Glomerular visceral epithelial cell (primary cell): ENCODE results near the gene CEP164.
A peak's percentile ranks its signal among the peaks of the same experiment; 100 is the strongest.

Source experiments
- DNase-seq: peaks from one replicate; pipeline ENCODE4 v3.0.0-alpha.2; 2016; ENCODE audit errors: extremely low spot score

Gene CEP164

GRCh38 chr11:117366248-117366647 lies 38.6 kb downstream of the CEP164 start:
- DNase-seq, result no peak

GRCh38 chr11:117366875-117367274 lies 39.2 kb downstream of the CEP164 start:
- no peak for DNase-seq

- no peak for DNase-seq
These were observed 41.9 kb downstream of the CEP164 start for GRCh38 chr11:117369534-117369933.

DNA sequence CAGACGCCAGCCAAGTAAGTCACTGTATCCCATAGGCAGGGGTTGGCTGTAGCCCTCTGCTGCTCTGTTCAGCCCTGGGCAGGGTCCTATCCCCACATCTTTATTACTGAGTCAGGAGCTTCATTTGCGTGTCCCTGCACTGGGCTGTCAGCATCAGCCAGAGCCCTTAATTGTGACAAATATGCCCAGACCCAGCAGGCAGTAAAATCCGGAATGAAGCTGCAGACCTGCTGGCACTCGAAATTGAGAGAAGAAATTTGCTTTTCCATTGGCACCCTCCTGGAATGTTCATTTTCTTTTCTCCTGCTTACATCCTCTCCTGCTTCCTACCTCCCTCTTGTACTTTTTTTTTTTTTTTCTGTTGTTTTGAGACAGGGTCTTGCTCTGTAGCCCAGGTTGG lies 43.8 kb downstream of the CEP164 start:
- no peak for DNase-seq

DNA sequence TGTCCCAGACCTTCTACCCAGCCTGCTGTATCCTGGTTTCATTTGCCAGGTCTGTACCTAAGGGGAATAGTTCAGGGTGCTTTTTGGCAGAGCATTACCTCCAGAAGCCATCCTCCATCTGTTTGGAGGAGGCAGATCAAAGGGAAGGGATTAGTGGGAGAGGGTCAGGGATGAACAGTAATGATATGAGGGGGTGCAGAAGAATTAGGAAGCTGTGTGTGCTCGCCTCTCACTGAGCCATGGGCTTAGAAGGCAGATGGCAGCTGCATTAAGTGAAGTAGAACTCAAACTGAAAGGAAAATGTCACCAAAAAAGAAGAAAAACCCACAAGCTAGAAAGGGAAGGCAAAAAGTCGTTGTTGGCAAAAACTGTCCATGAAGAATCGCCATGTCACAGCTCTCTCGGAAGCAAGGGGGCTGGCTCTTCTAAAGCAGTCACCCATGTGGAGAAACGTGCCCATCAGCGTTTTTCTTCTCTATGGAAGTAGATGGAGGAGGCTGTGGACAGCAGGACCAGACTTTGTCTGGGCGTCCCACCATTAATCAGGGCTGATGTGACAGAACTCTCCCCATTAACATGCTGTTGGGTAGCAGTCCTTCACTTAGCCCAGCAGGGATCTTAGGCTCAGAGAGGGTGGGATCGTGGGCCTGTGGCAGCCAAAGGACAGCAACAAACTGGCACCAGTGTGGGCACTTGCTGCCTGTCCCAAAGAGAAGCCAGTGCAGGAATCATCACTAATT lies 46.8 kb downstream of the CEP164 start:
- no peak for DNase-seq

GRCh38 chr11:117375960-117376359 lies 48.3 kb downstream of the CEP164 start:
- no peak for DNase-seq

GRCh38 chr11:117376517-117376916 lies 48.9 kb downstream of the CEP164 start:
- no peak for DNase-seq

DNA sequence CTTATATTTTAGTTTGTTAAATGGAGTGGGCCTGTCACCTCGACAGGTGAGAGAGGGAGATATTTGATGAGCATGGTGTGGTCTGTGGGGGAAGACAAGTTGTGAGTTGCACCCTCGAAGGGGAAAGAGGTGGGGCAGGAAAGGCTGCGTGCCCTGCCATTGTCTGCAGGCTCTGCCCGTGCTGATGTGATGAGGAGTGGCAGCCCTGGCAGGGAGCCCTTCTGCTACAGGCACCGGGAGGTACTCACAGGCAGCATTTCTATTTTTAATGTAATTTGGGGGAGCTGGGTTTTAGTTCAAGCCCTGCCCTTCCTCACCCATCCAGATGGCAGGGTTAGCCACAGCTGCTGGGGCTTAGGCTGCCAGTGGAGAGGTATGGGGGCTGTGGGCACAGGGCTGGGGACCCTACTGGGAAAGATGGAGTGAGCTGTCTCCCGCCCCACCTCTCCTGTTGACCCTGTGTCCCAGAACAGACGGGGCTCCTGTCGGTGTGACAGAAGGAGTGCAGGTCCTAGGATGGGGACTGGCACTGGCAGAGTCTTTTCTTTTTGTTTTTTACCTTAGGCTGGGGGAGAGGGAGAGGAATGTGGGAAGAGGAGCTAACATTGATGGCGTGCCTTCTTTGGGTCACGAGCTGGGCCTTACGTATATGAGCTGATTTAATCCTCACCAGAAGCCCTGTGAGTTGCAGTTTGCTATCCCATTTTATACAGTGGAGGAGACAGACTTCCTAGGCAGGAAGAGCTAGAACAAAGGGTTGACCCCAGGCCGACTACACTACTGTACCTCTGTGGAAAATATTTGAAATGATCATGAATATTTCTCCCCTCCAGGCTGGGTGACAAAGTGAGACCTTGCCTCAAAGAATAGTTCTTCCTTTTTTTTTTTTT lies 51.6 kb downstream of the CEP164 start:
- DNase-seq, result no peak

DNA sequence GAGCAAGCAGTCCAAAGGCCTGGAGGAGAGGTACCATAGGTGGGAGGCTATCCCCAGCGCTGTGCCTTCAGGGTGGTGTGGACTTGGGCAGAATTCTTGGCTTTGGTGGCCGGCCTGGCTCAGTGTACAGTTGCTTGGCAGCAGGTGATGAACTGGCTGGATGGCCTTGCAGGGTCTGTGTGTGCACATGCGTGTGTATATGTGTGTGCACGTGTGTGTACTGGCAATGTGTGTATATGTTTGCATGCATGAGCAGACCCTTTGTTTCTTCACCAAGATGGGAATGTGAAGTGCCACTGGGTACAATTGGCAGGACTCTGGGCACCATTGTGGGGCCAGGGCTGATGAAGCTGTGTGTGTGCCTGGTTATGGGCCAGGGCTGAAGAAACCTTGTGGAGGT lies 53.0 kb downstream of the CEP164 start:
- DNase-seq, result no peak

- DNase-seq, result no peak
These were observed 54.1 kb downstream of the CEP164 start for GRCh38 chr11:117381481-117382387.

- DNase-seq, result no peak
These were observed 55.1 kb downstream of the CEP164 start for GRCh38 chr11:117382746-117383145.

DNA sequence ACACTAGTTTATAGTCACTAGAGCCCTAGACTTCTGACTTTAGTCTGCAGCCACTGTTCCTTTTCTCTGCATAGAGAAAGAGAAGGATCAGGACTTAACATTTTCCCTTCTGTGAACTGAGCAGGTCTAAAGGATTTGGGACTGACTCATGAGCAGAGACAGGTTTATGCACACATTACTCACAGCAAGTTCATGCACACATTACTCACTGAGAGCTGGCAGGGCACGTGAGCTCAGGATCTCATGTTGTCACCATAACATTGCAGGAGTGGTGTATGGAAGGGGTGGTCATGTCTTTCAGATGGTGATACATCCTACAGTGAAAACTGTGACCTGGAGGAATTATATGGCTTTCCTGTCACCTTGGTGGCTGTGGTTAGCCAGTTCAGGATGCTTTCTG lies 56.4 kb downstream of the CEP164 start:
- DNase-seq, result peak; percentile 66

DNA sequence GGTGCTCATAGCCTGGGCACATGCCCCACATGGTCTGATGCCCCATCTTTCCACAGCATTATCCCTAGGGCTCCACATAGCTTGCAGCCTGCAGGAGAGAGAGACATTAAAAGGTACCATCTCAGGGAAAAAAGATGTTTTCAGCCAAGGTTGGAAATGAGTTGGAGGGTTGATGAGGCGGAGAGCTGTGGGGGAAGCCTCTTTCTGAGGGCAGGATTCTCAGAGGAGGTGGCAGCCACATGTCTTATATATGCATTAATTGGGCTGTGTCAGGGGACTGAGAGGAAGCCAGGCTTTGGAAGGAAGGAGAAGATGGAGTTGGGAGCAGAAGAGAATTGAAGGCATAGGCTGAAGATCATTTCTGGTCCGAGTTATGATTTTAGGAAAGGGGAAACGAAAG lies 57.8 kb downstream of the CEP164 start:
- no peak for DNase-seq

GRCh38 chr11:117385906-117386305 lies 58.3 kb downstream of the CEP164 start:
- no peak for DNase-seq

- DNase-seq, result no peak
These were observed 60.5 kb downstream of the CEP164 start for GRCh38 chr11:117387992-117388755.

- DNase-seq, result no peak
These were observed 63.1 kb downstream of the CEP164 start for GRCh38 chr11:117390743-117391142.

DNA sequence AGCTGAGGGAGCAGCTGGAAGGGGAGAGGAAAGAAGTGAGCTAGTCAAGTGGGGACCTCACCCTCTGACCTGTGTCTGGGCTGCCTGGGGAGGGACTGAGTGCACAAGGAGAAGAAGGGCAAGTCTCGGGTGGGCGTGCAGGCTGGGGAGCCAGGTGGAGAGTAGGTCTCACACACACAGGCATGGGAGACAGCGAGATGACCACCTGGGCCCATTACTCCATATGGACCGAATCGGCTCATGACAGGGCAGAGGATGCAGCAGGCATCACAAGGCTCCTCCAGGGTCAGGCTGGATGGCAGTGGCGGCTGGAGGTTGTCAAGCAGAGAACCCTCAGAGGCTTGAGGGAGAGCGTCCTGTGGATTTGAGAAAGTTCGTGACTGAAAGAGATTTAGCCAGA lies 63.5 kb downstream of the CEP164 start:
- no peak for DNase-seq

DNA sequence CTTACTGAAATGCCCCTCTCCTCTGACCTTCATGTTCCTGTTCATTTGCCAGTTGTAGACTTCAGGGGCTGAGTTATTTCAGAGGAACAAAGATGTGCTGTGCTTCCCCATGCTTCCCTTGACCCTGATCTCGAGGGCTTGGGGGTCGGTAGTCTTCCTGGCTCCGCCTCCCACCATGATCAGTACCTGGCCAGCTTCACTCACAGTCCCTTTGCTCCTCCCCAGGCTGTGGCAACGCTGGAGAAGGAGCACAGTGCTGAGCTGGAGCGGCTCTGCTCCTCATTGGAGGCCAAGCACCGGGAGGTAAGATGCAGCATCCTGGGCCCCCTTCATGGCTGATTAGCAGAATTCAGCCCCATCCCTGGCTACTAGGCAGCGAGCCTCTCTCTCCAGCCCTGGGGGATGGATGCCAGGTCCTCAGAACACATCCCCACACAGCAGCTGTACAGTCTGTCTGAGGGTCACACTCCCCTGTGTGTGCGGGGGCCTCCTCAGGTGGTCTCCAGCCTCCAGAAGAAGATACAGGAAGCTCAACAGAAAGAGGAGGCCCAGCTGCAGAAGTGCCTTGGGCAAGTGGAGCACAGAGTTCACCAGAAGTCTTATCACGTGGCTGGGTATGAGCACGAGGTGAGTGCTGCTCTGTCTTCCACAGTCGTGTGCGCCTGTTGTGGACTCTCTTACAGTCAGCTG lies 64.5 kb downstream of the CEP164 start:
- DNase-seq, result no peak

DNA sequence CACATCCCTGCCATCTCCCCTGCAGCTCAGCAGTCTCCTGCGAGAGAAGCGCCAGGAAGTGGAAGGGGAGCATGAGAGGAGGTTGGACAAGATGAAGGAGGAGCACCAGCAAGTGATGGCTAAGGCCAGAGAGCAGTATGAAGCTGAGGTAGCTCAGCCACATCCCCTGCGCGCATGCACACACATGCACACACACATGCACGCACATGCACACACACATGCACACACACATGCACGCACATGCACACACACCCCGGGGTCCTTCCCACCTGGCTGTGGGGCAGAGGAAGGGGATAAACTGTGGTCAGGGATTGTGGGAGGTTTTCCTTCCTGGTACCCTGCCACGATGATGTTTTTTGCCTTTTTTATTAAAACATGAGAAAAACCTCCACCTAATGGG lies 65.3 kb downstream of the CEP164 start:
- DNase-seq, result no peak

- DNase-seq, result no peak
These were observed 66.7 kb downstream of the CEP164 start for GRCh38 chr11:117394221-117394925.
